GM10847 (cell line): ENCODE measurements around the gene TRNP1.

Experiments used
- POLR2A ChIP-seq: IDR thresholded peaks from 2 replicates; pipeline ENCODE4 v1.6.1; 2011; ENCODE audit not compliant: insufficient read length; ENCODE audit errors: extremely low read depth

Gene TRNP1, protein sequence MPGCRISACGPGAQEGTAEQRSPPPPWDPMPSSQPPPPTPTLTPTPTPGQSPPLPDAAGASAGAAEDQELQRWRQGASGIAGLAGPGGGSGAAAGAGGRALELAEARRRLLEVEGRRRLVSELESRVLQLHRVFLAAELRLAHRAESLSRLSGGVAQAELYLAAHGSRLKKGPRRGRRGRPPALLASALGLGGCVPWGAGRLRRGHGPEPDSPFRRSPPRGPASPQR

DNA sequence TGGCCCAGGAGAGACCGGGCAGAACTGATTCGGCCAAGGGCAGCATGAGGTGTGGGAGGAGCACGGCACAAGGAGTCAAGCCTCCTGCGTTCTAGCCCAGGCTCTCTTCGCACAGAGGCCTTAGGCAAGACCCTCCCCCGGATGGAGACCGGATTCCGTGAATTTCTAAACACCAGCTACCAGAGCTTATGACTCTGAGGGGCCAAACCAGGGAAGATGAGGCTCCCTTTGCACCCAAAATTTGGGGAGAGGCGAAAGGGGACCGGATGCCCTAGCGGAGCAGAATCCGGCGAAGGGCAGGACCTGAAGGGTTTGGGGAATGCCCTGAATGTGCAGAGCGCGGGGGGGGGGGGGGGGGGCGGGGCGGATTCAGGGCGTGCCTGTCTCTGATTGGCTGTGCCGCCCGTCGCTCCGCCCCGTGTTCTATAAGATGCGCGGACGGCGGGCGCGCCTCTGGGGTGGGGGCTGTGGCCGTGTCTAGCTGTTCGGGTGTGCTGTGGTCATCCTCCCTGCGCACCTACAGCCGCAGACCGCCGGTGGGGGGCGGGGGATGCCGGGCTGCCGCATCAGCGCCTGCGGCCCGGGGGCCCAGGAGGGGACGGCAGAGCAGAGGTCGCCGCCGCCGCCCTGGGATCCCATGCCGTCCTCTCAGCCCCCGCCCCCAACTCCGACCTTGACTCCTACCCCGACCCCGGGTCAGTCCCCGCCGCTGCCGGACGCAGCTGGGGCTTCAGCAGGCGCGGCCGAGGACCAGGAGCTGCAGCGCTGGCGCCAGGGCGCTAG, at the start of gene TRNP1:
Gene TRNP1 (plus strand): TSS at position 456 of the 783 bp plus-strand sequence. CDS start 95 bp downstream, at position 551.
- TF ChIP-seq POLR2A: no peak

DNA sequence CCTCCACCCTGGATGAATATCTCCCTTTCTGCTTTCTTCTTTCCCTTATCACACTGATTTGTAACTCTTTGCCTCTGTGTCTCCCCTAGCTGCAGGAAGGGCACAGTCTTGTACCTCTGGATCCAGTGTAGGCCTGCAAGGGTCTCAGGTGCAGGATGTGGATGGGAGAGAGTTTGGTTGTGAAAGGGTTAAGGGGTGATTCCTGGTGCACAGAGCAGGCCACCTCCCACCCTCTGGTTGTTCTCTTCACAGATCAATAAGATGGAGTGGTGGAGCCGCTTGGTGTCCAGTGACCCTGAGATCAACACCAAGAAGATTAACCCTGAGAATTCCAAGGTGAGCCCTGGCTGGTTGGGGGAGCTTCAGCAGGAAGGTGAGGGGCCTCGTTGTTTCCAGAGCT, 48.4 kb upstream of the TRNP1 start:
- TF ChIP-seq POLR2A: no peak

DNA sequence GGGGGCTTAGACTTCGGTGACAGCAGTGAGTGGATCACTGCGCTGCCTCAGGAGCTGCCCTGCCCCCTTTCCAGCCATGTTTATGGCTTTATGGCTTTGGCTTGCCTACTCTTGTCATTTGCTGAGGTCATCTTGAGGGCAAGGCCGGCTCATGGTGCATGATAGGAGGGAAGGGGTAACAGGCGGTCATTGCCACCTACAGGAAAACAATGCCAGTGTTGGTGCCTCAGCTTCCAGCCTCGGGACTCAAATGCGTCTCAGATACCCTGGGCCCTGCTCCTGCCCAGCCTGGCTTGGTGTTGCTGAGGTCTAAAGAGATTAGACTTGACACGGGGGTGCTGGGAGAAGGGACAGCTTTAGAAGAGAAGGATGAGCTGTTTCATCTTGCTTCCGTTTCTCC, 47.8 kb upstream of the TRNP1 start:
- no peak for TF ChIP-seq POLR2A

DNA sequence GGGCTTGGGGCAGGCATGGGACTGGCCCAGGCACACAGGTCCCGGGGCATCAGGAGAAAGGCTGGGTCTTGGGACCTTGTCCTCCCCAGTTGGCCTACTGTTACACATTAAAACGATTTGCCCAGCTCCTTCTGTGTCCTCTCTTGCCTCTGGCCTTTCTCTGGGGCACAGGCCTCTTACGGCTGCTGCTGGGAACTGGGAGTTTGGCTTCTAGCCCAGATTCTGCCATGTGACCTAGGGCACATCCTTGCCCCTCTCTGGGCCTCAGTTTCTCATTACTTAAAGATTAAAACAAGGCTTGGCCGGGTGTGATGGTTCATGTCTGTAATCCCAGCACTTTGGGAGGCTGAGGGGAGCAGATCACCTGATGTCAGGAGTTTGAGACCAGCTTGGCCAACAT, 47.2 kb upstream of the TRNP1 start:
- no peak for TF ChIP-seq POLR2A

DNA sequence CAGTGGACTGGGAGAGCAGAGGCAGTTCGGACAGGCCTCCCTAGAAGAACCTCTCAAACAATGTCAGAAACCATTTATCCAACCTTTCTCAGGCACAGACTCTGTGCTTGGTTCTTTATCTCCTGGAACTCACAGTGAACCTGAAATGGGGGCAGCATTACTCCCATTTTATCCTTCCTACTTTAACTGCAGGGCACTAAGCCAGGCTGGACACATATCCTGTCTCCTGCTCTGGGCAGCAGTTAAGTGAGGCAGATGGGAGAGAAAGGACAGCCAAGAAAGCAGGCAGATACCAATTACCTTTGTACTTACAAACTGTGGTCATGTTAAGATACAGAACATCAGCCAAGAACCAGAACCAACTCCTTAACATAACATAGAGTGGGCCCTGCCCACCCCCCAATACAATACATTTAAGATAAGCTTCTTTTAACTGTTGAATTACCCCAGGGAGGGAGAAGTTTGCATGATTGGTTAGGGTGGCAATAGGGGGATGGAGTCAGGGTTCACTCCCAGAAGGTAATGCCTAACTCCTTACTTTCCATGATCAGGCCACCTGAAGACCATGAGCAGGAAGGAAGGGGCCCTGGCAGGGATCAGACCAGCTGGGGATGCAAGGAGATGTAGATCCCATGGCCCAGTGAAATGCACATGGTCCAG, 44.1 kb upstream of the TRNP1 start:
- no peak for TF ChIP-seq POLR2A

DNA sequence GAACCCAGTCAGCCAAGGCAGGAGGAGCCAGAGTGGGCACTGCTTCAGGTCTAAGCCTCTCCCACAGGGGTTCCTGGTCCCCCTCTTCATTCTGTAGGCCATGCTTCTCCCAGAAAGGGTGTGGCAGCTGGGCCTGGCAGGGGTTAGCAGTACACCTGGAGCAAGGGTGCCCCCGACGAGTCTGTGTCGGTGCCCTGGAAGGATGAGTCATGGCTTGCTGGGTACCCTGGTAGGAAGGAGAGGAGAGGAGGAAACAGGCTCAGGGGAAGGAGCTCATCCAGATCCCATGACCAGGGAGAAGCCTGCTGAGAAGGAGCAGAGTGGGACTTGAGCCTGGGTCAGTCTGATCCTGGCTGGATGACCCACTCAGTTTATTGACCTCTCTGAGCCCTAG, 43.6 kb upstream of the TRNP1 start:
- no peak for TF ChIP-seq POLR2A

DNA sequence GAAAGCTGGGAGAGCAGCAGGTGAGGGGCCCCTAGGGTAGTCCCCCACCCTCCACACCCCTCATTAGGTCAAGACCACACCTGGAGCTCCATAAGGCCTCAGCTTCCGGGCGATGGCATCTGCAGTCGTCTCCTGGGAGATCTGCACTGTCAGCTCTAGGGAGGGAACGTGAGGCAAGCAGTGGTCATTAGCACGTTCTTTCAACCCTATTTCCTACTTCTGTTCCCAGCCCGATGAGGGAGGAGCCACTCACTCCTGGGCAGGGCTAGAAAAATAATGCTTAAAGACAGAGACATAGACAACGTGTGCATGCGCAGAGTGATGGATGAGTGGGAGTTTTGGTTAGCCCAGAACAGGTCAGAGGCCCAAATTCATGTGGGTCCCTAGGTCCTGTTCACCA, 42.9 kb upstream of the TRNP1 start:
- no peak for TF ChIP-seq POLR2A

DNA sequence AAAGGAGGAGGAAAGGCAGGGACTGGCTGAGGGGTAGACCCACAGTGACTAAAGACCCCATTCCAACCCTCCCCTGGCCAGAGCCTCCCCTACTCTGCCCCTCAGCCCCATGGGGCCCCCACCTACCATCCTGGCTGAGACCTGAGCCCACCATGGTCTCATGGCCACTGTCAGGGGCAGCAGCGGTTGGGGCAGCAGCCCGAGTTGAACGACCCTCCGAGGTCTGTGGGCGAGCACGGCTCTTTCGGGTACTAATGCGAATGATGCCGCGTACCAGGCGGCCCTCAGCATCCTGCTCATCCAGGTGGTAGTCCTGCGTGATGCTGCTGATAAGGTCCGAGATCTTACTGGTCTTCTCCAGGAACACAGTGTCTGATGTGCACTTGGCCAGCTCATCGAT, 42.3 kb upstream of the TRNP1 start:
- no peak for TF ChIP-seq POLR2A

DNA sequence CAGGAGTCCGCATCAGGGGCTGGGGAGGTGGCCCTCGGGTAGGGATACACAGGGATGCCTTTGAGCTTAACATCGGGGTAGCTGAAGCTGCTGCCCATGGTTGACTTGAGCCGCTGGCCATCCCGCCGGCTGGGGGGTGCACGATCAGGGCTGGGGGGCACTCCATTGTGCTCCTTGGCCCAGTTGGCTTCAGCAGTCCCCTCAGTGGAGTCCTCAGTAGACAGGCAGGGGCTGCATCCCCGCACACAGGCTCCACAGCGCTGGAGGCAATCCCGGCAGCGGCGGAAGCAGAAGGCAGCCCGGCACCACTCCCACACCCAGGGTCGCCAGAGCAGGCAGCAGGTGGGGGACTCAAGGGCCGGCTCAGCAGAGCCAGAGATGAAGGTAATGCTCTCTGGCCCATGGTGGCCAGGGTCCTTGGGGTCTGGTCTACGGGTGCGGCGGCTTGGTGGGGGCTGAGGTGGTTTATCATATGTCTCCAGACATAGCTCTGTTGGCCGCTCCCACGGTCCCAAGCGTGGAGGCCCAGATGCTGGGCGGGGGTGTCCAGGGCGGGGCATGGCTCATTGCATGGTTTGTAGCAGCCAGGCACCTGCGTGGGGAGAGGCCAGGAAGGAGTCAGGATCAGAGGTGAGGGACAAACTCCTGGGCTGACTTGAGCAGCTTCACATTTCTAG, 41.5 kb upstream of the TRNP1 start:
- no peak for TF ChIP-seq POLR2A

DNA sequence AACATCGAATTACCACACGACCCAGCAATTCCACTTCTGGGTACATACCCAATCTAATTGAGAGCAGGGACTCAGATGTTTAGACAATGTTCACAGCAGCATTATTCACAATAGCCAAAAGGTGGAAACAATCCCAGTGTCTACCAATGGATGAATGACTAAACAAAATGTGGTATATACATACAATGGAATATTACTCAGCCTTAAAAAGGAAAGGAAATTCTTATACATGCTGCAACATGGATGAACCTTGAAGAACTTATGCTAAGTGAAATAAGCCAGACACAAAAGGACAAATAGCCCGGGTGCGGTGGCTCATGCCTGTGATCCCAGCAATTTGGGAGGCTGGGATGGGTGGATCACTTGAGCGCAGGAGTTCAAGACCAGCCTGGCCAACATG, 40.1 kb upstream of the TRNP1 start:
- no peak for TF ChIP-seq POLR2A

DNA sequence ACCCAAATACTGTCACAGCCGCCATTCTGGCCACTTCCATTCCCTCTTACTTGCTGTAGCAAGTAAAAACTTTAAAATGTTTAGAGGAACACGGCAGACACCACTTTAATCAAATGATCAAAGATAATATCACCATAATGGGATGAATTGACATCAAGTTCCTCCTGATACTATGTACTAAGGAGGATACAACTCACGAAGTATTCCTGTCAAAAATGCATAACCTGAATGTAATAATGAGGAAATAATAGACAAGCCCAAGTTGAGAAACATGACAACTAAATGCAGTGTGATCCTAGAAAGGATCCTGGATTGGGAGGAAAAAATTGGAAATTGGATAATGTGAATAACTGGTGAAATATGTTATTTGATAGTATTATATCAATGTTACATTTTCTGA, 37.2 kb upstream of the TRNP1 start:
- TF ChIP-seq POLR2A: no peak

DNA sequence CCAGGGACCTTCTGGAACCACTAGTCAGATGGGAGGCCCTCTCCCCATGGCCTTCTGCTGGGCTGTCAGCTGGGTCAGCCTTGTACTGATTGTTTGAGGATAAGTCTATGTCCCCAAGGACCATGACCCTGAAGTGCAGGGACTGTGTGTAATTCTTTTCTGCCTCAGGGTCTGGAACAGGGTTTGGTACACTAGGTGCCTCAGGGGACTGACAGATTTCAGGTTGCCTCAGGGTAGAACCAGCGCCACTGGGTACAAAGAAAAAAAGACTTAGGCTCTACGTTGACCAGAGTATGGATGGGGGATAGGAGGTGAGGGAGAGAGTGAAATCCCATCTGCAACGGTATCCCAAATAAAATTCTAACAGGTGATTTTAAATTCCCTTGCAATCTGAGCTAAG, 36.2 kb upstream of the TRNP1 start:
- TF ChIP-seq POLR2A: no peak

DNA sequence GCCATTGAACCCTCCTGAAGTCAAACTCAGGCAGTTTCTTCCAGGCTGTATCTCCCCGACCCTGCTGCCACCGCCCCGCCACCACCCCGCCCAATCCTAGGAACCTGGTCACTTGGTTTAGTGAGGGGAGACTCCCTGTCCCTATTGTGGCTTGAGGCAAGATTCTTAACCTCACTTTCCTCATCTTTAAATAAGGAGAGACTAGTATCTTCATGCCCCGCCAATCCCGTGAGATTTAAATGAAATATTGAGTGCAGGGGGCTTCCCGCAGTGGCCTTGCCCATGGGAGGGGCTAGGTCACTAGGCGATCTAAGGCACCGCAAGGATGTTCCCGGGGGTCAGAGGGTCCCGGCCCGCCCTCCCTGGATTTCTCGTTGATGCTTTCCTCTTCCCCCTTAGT, 34.2 kb upstream of the TRNP1 start:
- no peak for TF ChIP-seq POLR2A

DNA sequence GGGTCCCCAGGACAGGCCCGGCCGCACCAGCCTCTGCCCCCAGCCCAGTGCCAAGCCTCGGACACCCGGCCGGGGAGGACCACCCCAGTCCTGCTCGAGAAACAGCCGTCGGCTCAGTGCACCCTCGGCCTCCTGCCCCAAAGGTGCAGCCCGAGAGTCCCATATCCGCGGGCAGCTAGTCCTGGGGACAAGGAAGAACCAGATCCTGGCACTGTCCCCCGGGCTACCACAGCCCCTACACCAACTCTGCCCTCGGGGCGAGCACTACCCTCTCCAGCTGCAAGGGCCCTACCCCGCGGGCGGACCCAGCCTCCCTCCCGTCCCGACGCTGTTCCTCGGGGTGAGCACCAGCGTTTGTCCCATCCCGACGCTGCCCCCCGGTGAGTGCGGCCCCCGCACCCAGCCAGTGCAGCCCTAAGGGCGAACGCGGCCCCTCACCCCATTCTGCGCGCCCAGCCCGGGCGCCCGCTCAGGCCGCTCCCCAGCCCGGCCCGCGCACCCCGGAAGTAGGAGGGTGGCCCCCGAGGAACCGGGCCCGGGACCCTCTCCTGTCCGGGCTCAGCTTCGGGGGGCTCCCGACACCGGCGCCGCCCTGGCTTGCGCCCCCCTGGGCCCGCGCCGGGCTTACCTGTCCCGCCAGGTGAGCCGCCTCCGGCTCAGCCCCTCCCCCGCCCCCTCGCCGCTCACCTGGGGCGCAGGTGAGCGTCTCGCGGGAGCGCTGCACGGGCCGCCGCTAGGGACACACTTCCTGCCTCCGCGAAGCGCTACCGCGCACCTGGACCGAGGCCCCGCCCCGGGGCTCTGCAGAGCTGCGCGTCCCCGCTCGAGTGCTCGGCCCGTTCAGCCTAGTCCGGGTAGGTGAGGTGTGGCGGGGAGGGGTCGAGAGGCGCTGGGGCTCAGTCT, 33.5 kb upstream of the TRNP1 start, which contains the start of gene KDF1:
Gene KDF1 (minus strand): TSS at position 747 of the 903 bp plus-strand sequence. CDS start 8,088 bp downstream, outside the sequence.
- TF ChIP-seq POLR2A: no peak

DNA sequence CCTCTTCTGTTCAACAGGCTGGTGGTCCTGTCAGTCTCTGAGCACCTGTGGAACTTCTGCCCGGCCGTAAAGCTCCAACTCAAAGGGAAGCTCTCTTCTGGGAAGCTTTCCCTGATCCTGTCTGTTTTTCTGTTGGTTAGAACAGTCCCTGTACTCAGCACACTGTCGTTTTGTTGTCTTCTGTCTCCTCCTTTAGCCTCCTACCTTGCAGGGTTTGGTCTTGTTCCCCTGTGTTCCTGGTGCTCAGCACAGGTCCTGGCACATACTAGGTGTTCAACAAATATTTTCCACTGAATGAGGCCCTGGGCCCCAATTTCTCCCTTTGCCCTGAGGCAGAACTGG, 32.9 kb upstream of the TRNP1 start:
- no peak for TF ChIP-seq POLR2A
